Upper lobe of left lung (tissue), 4 donors: ENCODE measurements around the gene ITPR2.

Experiments
- CTCF ChIP-seq, 6 experiments: fragments of 450-650 bp in 4 of 6; fragments of 200-600 bp in 2 of 6; sonication (generic) in 2 of 6; IDR thresholded peaks; one replicate each; pipeline ENCODE4 v1.5.1; 2016 to 2019; ENCODE audit warnings: antibody characterized with exemption in 6 of 6
- EP300 ChIP-seq, 4 donors: sonication (generic); formaldehyde crosslinking; IDR thresholded peaks; one replicate each; pipeline ENCODE4 v1.5.1; 2017; ENCODE audit warnings: antibody characterized with exemption in 4 of 4, control low read depth in 2 of 4
- POLR2A ChIP-seq, 4 donors: fragments of 450-650 bp; IDR thresholded peaks; one replicate each; pipeline ENCODE4 v1.5.1; 2016 to 2017; ENCODE audit warnings: antibody characterized with exemption in 4 of 4, mild to moderate bottlenecking in 2 of 4

DNA sequence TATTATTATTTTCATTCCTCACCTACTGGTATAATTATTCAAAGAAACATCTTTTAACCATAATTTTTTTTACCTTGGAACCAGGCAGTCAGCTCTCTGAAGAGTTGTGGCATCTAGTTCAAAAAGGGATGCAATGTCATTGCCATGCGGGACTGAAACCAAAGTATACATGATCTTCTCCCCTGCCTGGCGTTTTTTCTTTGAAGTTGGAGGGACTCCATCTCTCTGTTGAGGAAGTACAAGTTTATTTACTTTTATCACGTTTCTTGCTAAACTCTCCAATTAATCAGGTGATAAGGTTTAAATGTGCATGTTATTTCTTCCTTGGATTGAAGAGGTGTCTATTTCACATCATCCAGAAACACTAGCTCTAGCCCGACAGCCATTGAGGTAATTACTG, 146.6 kb downstream of the ITPR2 start:
- TF ChIP-seq CTCF (IDR thresholded peaks at IDR 0.05) (no peak), POLR2A (IDR thresholded peaks at IDR 0.05) (no peak), EP300 (IDR thresholded peaks at IDR 0.05) (no peak)
